Type B pancreatic cell (in vitro differentiated cells): ENCODE measurements around the gene CXorf38. TPM values are rescaled to one million over a fixed set of nuclear protein-coding genes. Genes with fewer than 3 reads are reported as not detected.
"Not testable (repeated sequence)": the region's sequence is repeated elsewhere in the genome, so short reads cannot be mapped to it uniquely, and the experiment has no call there.

ENCODE experiments used
- DNase-seq: peaks from one replicate; pipeline ENCODE4 v3.0.0; 2021; ENCODE audit warnings: mixed read lengths; ENCODE audit not compliant: unreplicated experiment; ENCODE audit errors: extremely low spot score
- H3K27ac Mint-ChIP-seq: 2 replicates; pipeline ENCODE4 v1.8.0; 2021; ENCODE audit warnings: mild to moderate bottlenecking, mixed read lengths
- H3K27me3 Mint-ChIP-seq: 2 replicates; pipeline ENCODE4 v1.8.0; 2021; ENCODE audit warnings: mixed read lengths
- H3K36me3 Mint-ChIP-seq: 2 replicates; pipeline ENCODE4 v1.8.0; 2021; ENCODE audit warnings: mixed read lengths
- H3K4me1 Mint-ChIP-seq: one replicate; pipeline ENCODE4 v1.8.0; 2021; ENCODE audit warnings: mixed read lengths; ENCODE audit not compliant: unreplicated experiment
- H3K4me3 Mint-ChIP-seq: 2 replicates; pipeline ENCODE4 v1.8.0; 2021; ENCODE audit warnings: mild to moderate bottlenecking, mixed read lengths
- H3K9me3 Mint-ChIP-seq: 2 replicates; pipeline ENCODE4 v1.8.0; 2021; ENCODE audit warnings: mixed read lengths
- total RNA-seq: library from RNA; stranded (reverse); gene quantifications from 2 replicates; pipeline ENCODE4 v1.2.1, GENCODE V29; 2021; ENCODE audit warnings: low replicate concordance
- TF ChIP-seq, protein P1 (sequence below): fragments of 200-600 bp; sonication (generic); conservative IDR thresholded peaks from 2 replicates; pipeline ENCODE4 v1.5.0; 2021; ENCODE audit warnings: antibody characterized with exemption, mild to moderate bottlenecking

CXorf38 gene
- total RNA-seq, 1 donor from 2014 or later: 8.1 TPM

DNA sequence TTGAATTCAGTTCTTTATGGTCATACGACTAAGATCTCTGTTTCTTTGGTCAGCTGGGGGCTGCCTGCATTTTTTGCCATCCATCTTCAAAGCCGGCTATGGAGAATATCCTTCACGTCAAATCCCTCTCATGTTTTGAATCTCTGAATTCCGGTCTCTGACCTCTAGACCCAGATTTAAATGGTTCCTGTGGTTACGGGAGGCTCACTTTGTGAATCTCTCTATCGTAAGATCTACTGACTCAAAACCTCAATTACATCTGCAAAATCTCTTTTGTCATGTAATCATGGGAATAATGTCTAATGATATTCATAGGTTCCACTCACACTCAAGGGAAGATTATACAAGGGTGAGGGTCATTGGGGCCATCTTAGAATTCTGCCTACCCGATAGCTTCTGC, 29.8 kb downstream of the CXorf38 start:
- Mint-ChIP-seq H3K9me3 (peaks cover 10% of the 10 kb centered on the region), H3K27ac (no peak overlapping the region), H3K4me1 (no peaks in the 10 kb centered on the region), H3K36me3 (no peaks in the 10 kb centered on the region), H3K27me3 (no peaks in the 10 kb centered on the region), H3K4me3 (no peak overlapping the region)
- no peak for DNase-seq
- TF ChIP-seq, protein P1, sequence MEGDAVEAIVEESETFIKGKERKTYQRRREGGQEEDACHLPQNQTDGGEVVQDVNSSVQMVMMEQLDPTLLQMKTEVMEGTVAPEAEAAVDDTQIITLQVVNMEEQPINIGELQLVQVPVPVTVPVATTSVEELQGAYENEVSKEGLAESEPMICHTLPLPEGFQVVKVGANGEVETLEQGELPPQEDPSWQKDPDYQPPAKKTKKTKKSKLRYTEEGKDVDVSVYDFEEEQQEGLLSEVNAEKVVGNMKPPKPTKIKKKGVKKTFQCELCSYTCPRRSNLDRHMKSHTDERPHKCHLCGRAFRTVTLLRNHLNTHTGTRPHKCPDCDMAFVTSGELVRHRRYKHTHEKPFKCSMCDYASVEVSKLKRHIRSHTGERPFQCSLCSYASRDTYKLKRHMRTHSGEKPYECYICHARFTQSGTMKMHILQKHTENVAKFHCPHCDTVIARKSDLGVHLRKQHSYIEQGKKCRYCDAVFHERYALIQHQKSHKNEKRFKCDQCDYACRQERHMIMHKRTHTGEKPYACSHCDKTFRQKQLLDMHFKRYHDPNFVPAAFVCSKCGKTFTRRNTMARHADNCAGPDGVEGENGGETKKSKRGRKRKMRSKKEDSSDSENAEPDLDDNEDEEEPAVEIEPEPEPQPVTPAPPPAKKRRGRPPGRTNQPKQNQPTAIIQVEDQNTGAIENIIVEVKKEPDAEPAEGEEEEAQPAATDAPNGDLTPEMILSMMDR: no peak

- Mint-ChIP-seq H3K4me3 (no peak overlapping the region), H3K4me1 (no peaks in the 10 kb centered on the region), H3K9me3 (peaks cover 10% of the 10 kb centered on the region), H3K27me3 (no peaks in the 10 kb centered on the region), H3K27ac (no peak overlapping the region), H3K36me3 (no peaks in the 10 kb centered on the region)
- no peak for DNase-seq
- TF ChIP-seq, protein P1: no peak
Observed at GRCh38 chrX:40615976-40616375, 31.4 kb downstream of the CXorf38 start.

- Mint-ChIP-seq H3K27me3 (no peaks in the 10 kb centered on the region), H3K9me3 (peaks cover 6% of the 10 kb centered on the region), H3K36me3 (no peaks in the 10 kb centered on the region), H3K4me3 (no peak overlapping the region), H3K4me1 (no peaks in the 10 kb centered on the region), H3K27ac (no peak overlapping the region)
- TF ChIP-seq, protein P1: no peak
- no peak for DNase-seq
Observed at GRCh38 chrX:40612511-40612910, 34.9 kb downstream of the CXorf38 start.

- Mint-ChIP-seq H3K27ac (no peak overlapping the region), H3K9me3 (no peaks in the 10 kb centered on the region), H3K27me3 (no peaks in the 10 kb centered on the region), H3K4me1 (no peaks in the 10 kb centered on the region), H3K36me3 (peaks cover 7% of the 10 kb centered on the region), H3K4me3 (no peak overlapping the region)
- TF ChIP-seq, protein P1: no peak
- DNase-seq: no peak
Observed at GRCh38 chrX:40607381-40607780, 40.0 kb downstream of the CXorf38 start.

GRCh38 chrX:40603446-40603845, 43.9 kb downstream of the CXorf38 start:
- H3K27me3 Mint-ChIP-seq: no peaks in the 10 kb centered on the region
- TF ChIP-seq, protein P1: no peak
- H3K4me1 Mint-ChIP-seq: no peaks in the 10 kb centered on the region
- no peaks in the 10 kb centered on the region for H3K9me3 Mint-ChIP-seq
- H3K4me3 Mint-ChIP-seq: no peak overlapping the region
- peaks cover 7% of the 10 kb centered on the region for H3K36me3 Mint-ChIP-seq
- H3K27ac Mint-ChIP-seq: no peak overlapping the region
- no peak for DNase-seq

DNA sequence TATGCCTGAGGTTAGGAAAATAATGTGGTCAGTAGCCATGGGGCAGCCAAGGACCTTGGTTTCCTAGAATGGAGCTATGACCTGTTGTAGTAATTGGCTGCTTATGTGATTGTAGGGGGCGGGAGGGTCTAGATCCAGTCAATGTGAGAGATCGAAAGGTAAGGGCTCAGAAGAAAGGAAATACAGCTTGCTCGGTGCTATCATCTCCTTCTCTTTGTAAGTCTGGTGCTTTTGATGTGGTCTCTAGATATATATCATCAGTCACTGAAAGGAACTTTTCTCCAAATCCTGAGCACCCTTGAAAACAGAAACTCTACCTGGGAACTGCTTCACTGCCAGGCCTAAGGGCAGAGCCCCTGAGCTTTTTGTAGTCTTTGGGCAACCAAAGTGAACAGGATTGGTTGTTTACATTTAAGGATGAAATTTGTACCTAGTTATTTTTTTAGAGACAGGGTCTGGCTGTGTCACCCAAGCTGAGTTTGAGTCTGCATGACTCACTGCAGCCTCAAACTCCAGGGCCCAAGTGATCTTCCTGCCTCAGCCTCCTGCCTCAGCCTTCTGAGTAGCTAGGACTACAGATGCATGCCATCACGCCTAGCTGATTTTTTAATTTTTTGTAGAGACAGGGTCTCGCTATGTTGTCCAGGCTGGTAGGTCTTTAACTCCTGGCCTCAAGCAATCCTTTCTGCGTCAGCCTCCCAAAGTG, 57.6 kb downstream of the CXorf38 start:
- not testable (repeated sequence) for H3K27ac Mint-ChIP-seq, DNase-seq, H3K4me1 Mint-ChIP-seq, H3K9me3 Mint-ChIP-seq, H3K4me3 Mint-ChIP-seq, H3K27me3 Mint-ChIP-seq
- H3K36me3 Mint-ChIP-seq: peaks cover 15% of the 10 kb centered on the region

GRCh38 chrX:40587623-40588022, 59.7 kb downstream of the CXorf38 start:
- H3K4me1 Mint-ChIP-seq, H3K36me3 Mint-ChIP-seq, H3K27me3 Mint-ChIP-seq, H3K9me3 Mint-ChIP-seq, DNase-seq, H3K4me3 Mint-ChIP-seq, H3K27ac Mint-ChIP-seq: not testable (repeated sequence)
